Breast epithelium (tissue), 4 donors: ENCODE measurements around the gene CDC45. TPM values are rescaled to one million over a fixed set of nuclear protein-coding genes. Genes with fewer than 3 reads are reported as not detected.

Source experiments
- DNase-seq, 2 donors: peaks; one replicate each; pipeline ENCODE4 v3.0.0-alpha.2; 2019; ENCODE audit warnings: low spot score in 2 of 2
- H3K27ac ChIP-seq, 2 donors: fragments of 200-600 bp; sonication (generic) in 1 of 2; one replicate each; pipeline ENCODE4 v1.5.1; 2016 to 2019; ENCODE audit warnings: mild to moderate bottlenecking in 1 of 2
- H3K27me3 ChIP-seq, 2 donors: fragments of 200-600 bp; sonication (generic) in 1 of 2; one replicate each; pipeline versions ENCODE4 v1.5.1 to v1.6.0; 2017 to 2019; ENCODE audit warnings: control low read depth in 1 of 2, mild to moderate bottlenecking in 1 of 2
- H3K36me3 ChIP-seq: fragments of 200-600 bp; one replicate; pipeline ENCODE4 v1.5.1; 2019
- H3K4me1 ChIP-seq, 2 donors: fragments of 200-600 bp; sonication (generic); one replicate each; pipeline ENCODE4 v1.5.1; 2016 to 2019; ENCODE audit warnings: control low read depth in 1 of 2
- H3K4me3 ChIP-seq, 3 donors: fragments of 200-600 bp; sonication (generic); 1 replicate in 2 of 3; 2 replicates in 1 of 3; pipeline ENCODE4 v1.5.1; 2016 to 2019; ENCODE audit warnings: mild to moderate bottlenecking in 3 of 3, moderate library complexity in 2 of 3
- H3K9me3 ChIP-seq, 2 donors: fragments of 200-600 bp; sonication (generic) in 1 of 2; one replicate each; pipeline ENCODE4 v1.5.1; 2016 to 2019; ENCODE audit warnings: control low read depth in 1 of 2
- CTCF ChIP-seq, 3 donors: fragments of 450-650 bp; IDR thresholded peaks; one replicate each; pipeline ENCODE4 v1.5.1; 2016 to 2017; ENCODE audit warnings: antibody characterized with exemption in 3 of 3, mild to moderate bottlenecking in 3 of 3, moderate library complexity in 3 of 3
- POLR2A ChIP-seq: fragments of 450-650 bp; IDR thresholded peaks from one replicate; pipeline ENCODE4 v1.6.1; 2016; ENCODE audit warnings: antibody characterized with exemption, mild to moderate bottlenecking, moderate library complexity
- POLR2AphosphoS5 ChIP-seq, 3 donors: sonication (generic); formaldehyde crosslinking; IDR thresholded peaks; one replicate each; pipeline ENCODE4 v1.6.1; 2017; ENCODE audit warnings: antibody characterized with exemption in 3 of 3
- intact Hi-C: fragments of 100-400 bp; cut with DNase I; formaldehyde crosslinking; loops from one replicate; pipeline ENCODE4 v1.15.1; 2023; ENCODE audit warnings: low total_unique reads
- total RNA-seq, 3 donors: library from RNA; depleted of rRNA; stranded (reverse); fragments of >200 nt; gene quantifications; one replicate each; pipeline ENCODE4 v1.1.0, GENCODE V29; 2016

Gene CDC45
- total RNA-seq, 3 donors from 2014 or later: 0.48 TPM; not detected in 2

- TF ChIP-seq POLR2AphosphoS5 (IDR thresholded peaks at IDR 0.05) (no peak), POLR2A (no peak), CTCF (IDR thresholded peaks at IDR 0.05) (no peak)
- no peak for DNase-seq
- peaks cover 15% of the 10 kb centered on the region for H3K36me3 ChIP-seq
- intact Hi-C loops: no loop called here
- H3K27me3 ChIP-seq: no peaks in the 10 kb centered on the region
- no peaks in the 10 kb centered on the region for H3K9me3 ChIP-seq
- H3K27ac ChIP-seq: no peak overlapping the region
- H3K4me1 ChIP-seq: no peaks in the 10 kb centered on the region
- no peak overlapping the region for H3K4me3 ChIP-seq
Observed at GRCh38 chr22:19466848-19467752, 12.6 kb upstream of the CDC45 start.

GRCh38 chr22:19467912-19468311 is 11.8 kb upstream of the CDC45 start:
- no peak for TF ChIP-seq POLR2AphosphoS5 (IDR thresholded peaks at IDR 0.05)
- TF ChIP-seq POLR2A: no peak
- TF ChIP-seq CTCF (IDR thresholded peaks at IDR 0.05): no peak
- peaks cover 15% of the 10 kb centered on the region for H3K36me3 ChIP-seq
- DNase-seq: no peak
- H3K4me3 ChIP-seq: no peak overlapping the region
- H3K4me1 ChIP-seq: no peaks in the 10 kb centered on the region
- intact Hi-C loops: no loop called here
- no peaks in the 10 kb centered on the region for H3K9me3 ChIP-seq
- no peaks in the 10 kb centered on the region for H3K27me3 ChIP-seq
- H3K27ac ChIP-seq: no peak overlapping the region

GRCh38 chr22:19469421-19469820 is 10.3 kb upstream of the CDC45 start:
- no peaks in the 10 kb centered on the region for H3K9me3 ChIP-seq
- no peak for DNase-seq
- no peaks in the 10 kb centered on the region for H3K27me3 ChIP-seq
- H3K4me1 ChIP-seq: no peaks in the 10 kb centered on the region
- intact Hi-C loops: no loop called here
- H3K27ac ChIP-seq: no peak overlapping the region
- no peak overlapping the region for H3K4me3 ChIP-seq
- no peak for TF ChIP-seq POLR2AphosphoS5 (IDR thresholded peaks at IDR 0.05)
- TF ChIP-seq POLR2A: no peak
- TF ChIP-seq CTCF (IDR thresholded peaks at IDR 0.05): no peak
- H3K36me3 ChIP-seq: peaks cover 15% of the 10 kb centered on the region

- intact Hi-C loops: no loop called here
- Histone ChIP-seq H3K27me3 (no peaks in the 10 kb centered on the region), H3K27ac (no peak overlapping the region), H3K4me3 (no peak overlapping the region), H3K9me3 (no peaks in the 10 kb centered on the region), H3K36me3 (peaks cover 15% of the 10 kb centered on the region), H3K4me1 (no peaks in the 10 kb centered on the region)
- no peak for TF ChIP-seq POLR2AphosphoS5 (IDR thresholded peaks at IDR 0.05)
- no peak for DNase-seq
Observed at GRCh38 chr22:19470010-19470409, 9.7 kb upstream of the CDC45 start.

- H3K36me3 ChIP-seq: peaks cover 15% of the 10 kb centered on the region
Observed at GRCh38 chr22:19471572-19471971, 8.1 kb upstream of the CDC45 start.

More at GRCh38 chr22:19471572-19471971, 8.1 kb upstream of the CDC45 start:
- TF ChIP-seq CTCF (IDR thresholded peaks at IDR 0.05): no peak
- TF ChIP-seq POLR2A: no peak
- no peak for TF ChIP-seq POLR2AphosphoS5 (IDR thresholded peaks at IDR 0.05)
- no peak for DNase-seq
- intact Hi-C loops: no loop called here
- Histone ChIP-seq H3K4me1 (no peaks in the 10 kb centered on the region), H3K27me3 (no peaks in the 10 kb centered on the region), H3K27ac (no peak overlapping the region), H3K9me3 (no peaks in the 10 kb centered on the region), H3K4me3 (no peak overlapping the region)
